Body of pancreas (tissue), 4 donors: ENCODE data around the gene HELZ2. TPM values are rescaled to one million over a fixed set of nuclear protein-coding genes. Genes with fewer than 3 reads are reported as not detected.

Source experiments
- ATAC-seq: fragments of 150-250 bp; one replicate; pipeline ENCODE4 v1.9.1; 2016
- DNase-seq, 4 donors: peaks; one replicate each; pipeline ENCODE4 v3.0.0-alpha.2; 2019
- H3K27ac ChIP-seq, 4 donors: fragments of 200-600 bp; sonication (generic); 1 replicate in 3 of 4; 2 replicates in 1 of 4; pipeline versions ENCODE4 v1.5.1 to v1.6.1; 2016 to 2019; ENCODE audit warnings: mild to moderate bottlenecking in 1 of 4, mixed read lengths in 1 of 4, moderate library complexity in 1 of 4
- H3K27me3 ChIP-seq, 2 donors: fragments of 200-600 bp; sonication (generic); one replicate each; pipeline ENCODE4 v1.6.0; 2016; ENCODE audit warnings: mild to moderate bottlenecking in 1 of 2
- H3K36me3 ChIP-seq, 2 donors: fragments of 200-600 bp; sonication (generic); replicated peaks in 1 of 2; 2 replicates each; pipeline ENCODE4 v1.5.1; 2016; ENCODE audit warnings: low read depth in 2 of 2; ENCODE audit not compliant: insufficient read depth in 1 of 2
- H3K4me1 ChIP-seq: fragments of 200-600 bp; sonication (generic); one replicate; pipeline ENCODE4 v1.6.0; 2016
- H3K4me3 ChIP-seq, 2 donors: fragments of 200-600 bp; sonication (generic); 1 replicate in 1 of 2; 2 replicates in 1 of 2; pipeline ENCODE4 v1.5.1; 2016 to 2019
- H3K9me3 ChIP-seq, 3 donors: fragments of 200-600 bp; sonication (generic); 1 replicate in 2 of 3; 2 replicates in 1 of 3; pipeline ENCODE4 v1.5.1; 2016
- CTCF ChIP-seq, 7 experiments: fragments of 450-650 bp in 4 of 7; fragments of 200-600 bp in 3 of 7; sonication (generic) in 3 of 7; IDR thresholded peaks; one replicate each; pipeline ENCODE4 v1.5.1; 2016 to 2019; ENCODE audit warnings: antibody characterized with exemption in 7 of 7
- POLR2A ChIP-seq, 3 donors: fragments of 450-650 bp; IDR thresholded peaks; one replicate each; pipeline ENCODE4 v1.6.1; 2016; ENCODE audit warnings: antibody characterized with exemption in 3 of 3, mild to moderate bottlenecking in 2 of 3
- WGBS, 2 donors: methylation state at CpG; one replicate each; pipeline ENCODE4 v1.1.5; 2017; 5-methylcytosine and 5-hydroxymethylcytosine counted together
- intact Hi-C: fragments of 100-400 bp; cut with DNase I; formaldehyde crosslinking; loops from one replicate; pipeline ENCODE4 v1.15.1; 2023
- total RNA-seq, 2 donors: library from RNA; depleted of rRNA; stranded (reverse); fragments of >200 nt; gene quantifications; one replicate each; pipeline ENCODE4 v1.1.0, GENCODE V29; 2016

HELZ2 gene
- total RNA-seq, 2 donors from 2014 or later, result 20.8 to 33.3 TPM

GRCh38 chr20:63534427-63534830 is 39.6 kb downstream of the HELZ2 start:
- peaks cover 35% of the 10 kb centered on the region for H3K4me1 ChIP-seq
- H3K27me3 ChIP-seq, result no peaks in the 10 kb centered on the region
- H3K9me3 ChIP-seq, result no peaks in the 10 kb centered on the region
- H3K4me3 ChIP-seq, result no peak overlapping the region
- DNase-seq (no peak), ATAC-seq (no peak)
- WGBS, 2 donors, result 39 to 53% methylated on average over 4 to 6 of the region's 12 CpGs
- H3K27ac ChIP-seq, result peak overlapping the region; percentile 16 to 55 (median 44)
- intact Hi-C loops, result loop anchor here (10.0 kb wide), 1 partner anchor 320 kb away; no protein-coding TSS in a partner anchor
- H3K36me3 ChIP-seq, result no peaks in the 10 kb centered on the region
- TF ChIP-seq POLR2A (IDR thresholded peaks at IDR 0.05) (no peak), CTCF (IDR thresholded peaks at IDR 0.05) (no peak)

GRCh38 chr20:63533871-63534393 is 40.1 kb downstream of the HELZ2 start:
- ATAC-seq (no peak), DNase-seq (peak; percentile 55 to 84 (median 77))
- H3K27ac ChIP-seq, result peak overlapping the region in 3 of 4 donors; percentile 36 to 55 (median 53)
- H3K4me3 ChIP-seq, result no peak overlapping the region
- peaks cover 31% of the 10 kb centered on the region for H3K4me1 ChIP-seq
- H3K9me3 ChIP-seq, result no peaks in the 10 kb centered on the region
- TF ChIP-seq POLR2A (IDR thresholded peaks at IDR 0.05), result peak; percentile 30 to 56 (median 49)
- TF ChIP-seq CTCF (IDR thresholded peaks at IDR 0.05), result no peak
- no peaks in the 10 kb centered on the region for H3K27me3 ChIP-seq
- WGBS, 2 donors, result 30 to 73% methylated on average over 6 to 24 of the region's 28 CpGs
- intact Hi-C loops, result loop anchor here (10.0 kb wide), 1 partner anchor 321 kb away; no protein-coding TSS in a partner anchor
- no peaks in the 10 kb centered on the region for H3K36me3 ChIP-seq

DNA sequence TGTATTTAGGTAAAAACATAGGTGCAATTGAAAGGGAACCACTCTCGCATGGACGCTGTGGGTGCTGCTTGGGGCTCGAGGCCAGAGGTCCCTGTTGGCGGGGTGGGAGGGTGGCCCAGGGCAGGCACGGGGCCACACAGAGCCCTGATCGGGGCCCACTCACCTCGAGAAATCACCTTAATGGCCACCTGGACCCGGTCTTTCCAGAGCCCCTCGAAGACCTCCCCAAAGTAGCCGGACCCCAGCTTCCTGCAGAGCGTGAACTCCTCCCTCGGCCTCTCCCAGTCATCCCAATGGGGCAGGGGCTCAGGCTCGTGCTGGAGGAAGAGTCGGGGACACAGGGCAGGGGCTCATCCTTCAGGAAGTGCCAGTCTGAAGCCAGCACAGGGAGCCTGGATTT is 40.7 kb downstream of the HELZ2 start:
- H3K4me1 ChIP-seq, result peaks cover 26% of the 10 kb centered on the region

DNA sequence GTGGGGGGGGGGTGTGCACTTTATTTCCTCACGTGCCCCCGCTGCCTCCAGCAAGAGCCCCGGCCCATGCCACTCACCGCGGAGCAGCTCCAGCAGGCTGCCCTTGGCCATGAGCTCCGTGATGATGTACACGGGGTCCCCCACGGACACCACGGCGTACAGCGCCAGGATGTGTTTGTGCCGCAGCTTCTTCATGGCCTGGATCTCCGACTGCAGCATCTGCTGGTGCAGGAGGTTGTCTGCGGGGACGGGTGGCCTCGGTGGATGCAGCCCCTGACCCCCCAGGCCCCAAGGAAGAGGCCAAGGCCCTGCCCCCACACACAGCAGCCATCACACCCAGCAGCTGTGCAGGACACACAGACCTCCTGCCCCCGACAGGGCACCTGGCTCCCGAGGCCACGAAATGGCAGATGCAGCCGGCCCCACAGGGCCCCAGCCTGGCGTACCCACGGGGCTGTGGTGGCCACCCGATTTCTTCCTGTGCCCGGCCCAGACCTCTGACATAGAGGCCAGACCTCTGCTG is 41.5 kb downstream of the HELZ2 start:
- TF ChIP-seq CTCF (IDR thresholded peaks at IDR 0.05), result no peak
- TF ChIP-seq POLR2A (IDR thresholded peaks at IDR 0.05), result no peak
- H3K4me1 ChIP-seq, result peaks cover 17% of the 10 kb centered on the region
- no peaks in the 10 kb centered on the region for H3K9me3 ChIP-seq
- H3K27me3 ChIP-seq, result no peaks in the 10 kb centered on the region
- DNase-seq, result peak in 1 of 4 donors; percentile 11
- intact Hi-C loops, result loop anchor here (10.0 kb wide), 1 partner anchor 322 kb away; no protein-coding TSS in a partner anchor
- H3K4me3 ChIP-seq, result no peak overlapping the region
- H3K27ac ChIP-seq, result no peak overlapping the region
- ATAC-seq, result no peak
- no peaks in the 10 kb centered on the region for H3K36me3 ChIP-seq
- WGBS, 2 donors, result 79 to 83% methylated on average over 10 to 24 of the region's 24 CpGs

More for the DNA sequence above, 40.7 kb downstream of the HELZ2 start:
- Histone ChIP-seq H3K36me3 (no peaks in the 10 kb centered on the region), H3K4me3 (no peak overlapping the region), H3K27me3 (no peaks in the 10 kb centered on the region), H3K9me3 (no peaks in the 10 kb centered on the region), H3K27ac (peak overlapping the region in 1 of 4 donors; percentile 36)
- intact Hi-C loops, result loop anchor here (10.0 kb wide), 1 partner anchor 321 kb away; no protein-coding TSS in a partner anchor
- no peak for TF ChIP-seq CTCF (IDR thresholded peaks at IDR 0.05)
- TF ChIP-seq POLR2A (IDR thresholded peaks at IDR 0.05), result no peak
- no peak for ATAC-seq
- WGBS, 2 donors, result 78 to 81% methylated on average over 9 to 12 of the region's 14 CpGs
- no peak for DNase-seq
